T follicular helper cell (primary cell): ENCODE results near the gene PXYLP1.
A peak's percentile ranks its signal among the peaks of the same experiment; 100 is the strongest.
"Not testable (repeated sequence)": the region's sequence is repeated elsewhere in the genome, so short reads cannot be mapped to it uniquely, and the experiment has no call there.

ENCODE experiments used
- DNase-seq: peaks from one replicate; pipeline ENCODE4 v3.0.0-alpha.2; 2020; ENCODE audit warnings: low read depth

The PXYLP1 gene

DNA sequence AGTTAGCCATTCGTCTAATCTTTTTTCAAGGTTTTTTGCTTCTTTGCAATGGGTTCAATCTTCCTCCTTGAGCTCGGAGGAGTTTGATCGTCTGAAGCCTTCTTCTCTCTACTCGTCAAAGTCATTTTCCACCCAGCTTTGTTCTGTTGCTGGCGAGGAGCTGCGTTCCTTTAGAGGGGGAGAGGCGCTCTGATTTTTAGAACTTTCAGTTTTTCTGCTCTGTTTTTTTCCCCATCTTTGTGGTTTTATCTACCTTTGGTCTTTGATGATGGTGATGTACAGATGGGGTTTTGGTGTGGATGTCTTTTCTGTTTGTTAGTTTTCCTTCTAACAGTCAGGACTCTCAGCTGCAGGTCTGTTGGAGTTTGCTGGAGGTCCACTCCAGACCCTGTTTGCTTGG is 68.8 kb downstream of the PXYLP1 start:
- not testable (repeated sequence) for DNase-seq

DNA sequence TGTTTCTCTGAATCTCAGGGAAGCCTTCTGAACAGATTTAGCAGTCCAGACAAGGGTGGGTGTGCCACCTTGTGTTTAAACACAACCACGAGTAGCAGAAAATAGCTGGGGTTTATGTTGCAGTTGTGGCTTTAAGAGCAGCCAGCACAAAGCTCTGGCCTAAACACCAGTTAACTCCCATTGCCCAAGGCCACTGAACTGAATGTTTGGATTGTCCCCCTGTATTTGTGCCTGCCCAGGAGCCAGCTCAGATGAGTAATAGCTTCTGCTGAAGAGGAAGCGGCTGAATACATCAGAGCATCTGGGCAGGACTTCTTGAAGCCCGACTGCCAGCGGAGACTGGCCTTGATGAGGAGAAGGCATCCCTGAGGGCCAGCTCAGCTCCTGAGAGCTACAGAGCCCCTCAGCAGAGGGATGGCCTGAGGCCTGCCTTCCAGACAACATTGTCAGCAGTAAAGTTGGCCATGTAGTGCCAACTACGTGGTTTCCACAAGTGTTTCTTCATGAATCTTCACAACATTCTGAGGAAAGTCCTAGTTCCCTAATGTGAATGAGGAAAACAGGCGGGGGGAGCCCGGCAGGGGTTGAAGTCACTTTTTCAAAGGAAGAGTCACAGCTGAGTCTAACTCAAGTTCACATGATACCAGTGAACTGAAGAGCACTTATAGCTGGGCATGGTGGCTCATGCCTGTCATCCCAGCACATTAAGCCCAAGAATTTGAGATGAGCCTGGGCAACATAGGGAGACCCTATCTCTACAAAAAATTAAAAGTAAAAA is 70.9 kb downstream of the PXYLP1 start:
- DNase-seq, result no peak

DNA sequence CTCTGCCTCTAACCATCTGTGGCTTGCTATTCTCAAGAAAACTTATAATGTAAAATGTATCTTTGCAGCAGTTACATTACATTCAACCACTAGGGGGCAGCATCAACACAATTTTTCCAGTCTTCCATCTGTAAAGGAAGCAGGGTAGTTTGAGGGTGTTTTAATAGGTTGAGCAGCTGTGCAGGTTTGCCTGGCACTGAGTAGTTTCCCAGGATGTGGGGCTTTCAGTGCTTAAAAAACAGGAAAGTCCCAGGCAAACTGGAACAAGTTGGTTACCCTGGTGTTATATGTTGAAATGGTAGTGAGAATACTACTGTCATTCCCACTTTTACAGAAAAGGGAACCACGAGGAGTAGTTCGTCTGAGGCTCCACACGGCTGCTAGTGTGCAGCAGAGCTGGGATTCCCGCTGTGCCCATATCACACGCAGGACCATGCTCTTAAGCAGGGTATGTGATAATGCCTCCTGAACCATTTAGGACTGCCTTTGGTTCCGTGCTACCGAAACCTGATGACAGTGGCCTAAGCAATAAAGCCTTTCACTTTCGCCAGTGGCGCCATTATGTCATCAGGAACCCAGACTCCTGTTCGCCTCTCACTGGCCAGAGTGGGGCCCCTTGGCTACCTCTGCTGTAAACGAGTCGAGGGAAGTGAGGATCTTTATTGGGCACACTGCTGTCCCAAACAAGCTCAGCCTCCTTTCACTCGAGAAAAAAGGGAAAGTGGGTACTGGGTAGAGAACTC is 72.0 kb downstream of the PXYLP1 start:
- DNase-seq, result peak; percentile 46

DNA sequence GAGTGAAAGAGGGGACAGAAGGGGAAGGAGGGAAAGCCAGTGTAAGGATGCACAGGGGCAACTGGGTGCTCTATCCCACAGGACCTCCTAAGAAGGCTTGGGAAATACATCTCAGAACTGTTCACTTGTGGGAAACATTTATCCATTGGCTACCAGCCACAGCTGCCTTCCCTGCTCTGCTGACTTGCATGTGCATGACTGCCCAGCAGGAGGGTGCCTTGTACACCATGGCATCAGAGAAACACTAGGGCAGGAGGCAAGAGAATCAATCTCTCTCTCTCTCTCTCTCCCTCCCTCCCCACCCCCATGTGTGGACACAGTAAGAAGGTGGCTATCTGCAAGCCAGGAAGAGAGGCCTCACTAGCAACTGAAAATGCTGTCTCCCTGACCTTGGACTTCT is 73.8 kb downstream of the PXYLP1 start:
- DNase-seq, result no peak

- no peak for DNase-seq
Measured at GRCh38 chr3:141306276-141306675, 74.7 kb downstream of the PXYLP1 start.

GRCh38 chr3:141306922-141307321 is 75.3 kb downstream of the PXYLP1 start:
- DNase-seq, result peak; percentile 18

DNA sequence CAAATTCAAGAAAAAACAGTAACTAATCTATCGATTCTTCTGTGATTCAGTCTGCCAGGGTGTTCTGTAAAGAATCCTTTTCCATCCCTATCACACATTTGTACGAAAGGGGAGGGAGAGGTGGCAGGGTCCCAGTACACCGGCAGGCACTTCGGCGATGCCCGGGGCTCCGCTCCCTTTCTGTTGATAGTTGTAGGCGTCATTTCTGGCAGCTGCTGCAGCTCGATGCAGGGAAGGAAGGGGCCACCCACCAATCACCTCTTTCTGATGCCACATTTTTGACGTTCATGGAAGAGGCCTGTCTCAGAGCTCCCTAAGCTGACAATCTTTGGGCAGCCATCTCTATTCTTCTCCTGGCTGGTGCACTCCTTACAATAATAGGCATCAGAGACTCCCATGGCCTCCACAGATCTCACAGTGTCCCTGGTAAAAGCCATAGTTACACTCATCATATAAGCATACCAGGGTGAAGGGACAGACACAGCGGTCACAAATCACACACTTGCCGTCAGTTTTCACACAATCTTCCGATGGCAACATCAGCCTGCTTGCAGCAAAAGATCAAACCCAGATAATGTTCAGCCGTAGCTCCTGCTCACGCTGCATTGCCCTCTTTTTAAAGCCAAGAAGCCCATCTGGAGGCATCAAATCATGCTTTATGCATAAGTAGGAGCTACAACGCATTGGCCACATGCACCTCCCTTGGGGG is 75.9 kb downstream of the PXYLP1 start:
- no peak for DNase-seq

GRCh38 chr3:141308588-141309218 is 77.1 kb downstream of the PXYLP1 start:
- DNase-seq, result no peak

GRCh38 chr3:141311170-141311495 is 79.5 kb downstream of the PXYLP1 start:
- no peak for DNase-seq

- DNase-seq, result peak; percentile 97
Measured at GRCh38 chr3:141311496-141312353, 80.1 kb downstream of the PXYLP1 start.

- no peak for DNase-seq
Measured at GRCh38 chr3:141312354-141313092, 80.9 kb downstream of the PXYLP1 start.

- DNase-seq, result no peak
Measured at GRCh38 chr3:141313093-141313683, 81.6 kb downstream of the PXYLP1 start.

- DNase-seq, result not testable (repeated sequence)
Measured at GRCh38 chr3:141314415-141314814, 82.8 kb downstream of the PXYLP1 start.

DNA sequence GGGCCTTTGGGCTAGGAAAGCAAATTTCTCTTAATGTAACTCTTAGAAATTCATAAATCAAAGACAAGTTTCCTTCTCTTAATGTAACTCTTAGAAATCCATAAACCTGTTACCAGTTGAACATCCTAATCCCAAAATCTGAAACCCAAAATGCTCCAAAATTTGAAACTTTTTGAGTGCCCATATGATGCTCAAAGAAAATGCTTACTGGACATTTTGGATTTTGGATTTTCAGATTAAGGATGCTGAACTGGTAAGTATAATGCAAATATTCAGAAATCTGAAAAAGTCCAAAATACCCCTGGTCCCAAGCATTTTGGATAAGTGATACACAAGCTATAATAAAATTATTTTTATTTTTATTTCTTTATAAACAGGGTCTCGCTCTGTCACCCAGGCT is 85.2 kb downstream of the PXYLP1 start:
- DNase-seq, result no peak

- DNase-seq, result no peak
Measured at GRCh38 chr3:141320399-141321108, 88.9 kb downstream of the PXYLP1 start.

DNA sequence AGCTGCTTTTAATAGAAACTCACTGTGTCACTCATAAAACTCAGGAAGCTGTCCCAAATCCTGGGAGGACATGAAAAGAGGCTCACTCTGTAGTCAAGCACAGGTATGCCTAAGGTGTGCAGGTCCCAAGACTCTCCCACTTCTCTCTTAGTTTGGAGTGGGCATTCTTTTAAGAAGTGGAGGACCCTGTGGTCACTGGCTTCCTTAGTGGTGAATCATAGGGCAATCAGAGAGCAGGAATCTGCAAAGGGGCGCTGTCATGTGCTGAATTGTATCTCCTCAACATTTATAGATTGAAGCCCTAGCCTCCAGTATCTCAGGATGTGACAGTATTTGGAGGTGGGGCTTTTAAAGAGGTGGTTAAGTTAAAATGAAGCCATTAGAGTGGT is 89.5 kb downstream of the PXYLP1 start:
- no peak for DNase-seq

- DNase-seq, result no peak
Measured at GRCh38 chr3:141323936-141324704, 92.5 kb downstream of the PXYLP1 start.

DNA sequence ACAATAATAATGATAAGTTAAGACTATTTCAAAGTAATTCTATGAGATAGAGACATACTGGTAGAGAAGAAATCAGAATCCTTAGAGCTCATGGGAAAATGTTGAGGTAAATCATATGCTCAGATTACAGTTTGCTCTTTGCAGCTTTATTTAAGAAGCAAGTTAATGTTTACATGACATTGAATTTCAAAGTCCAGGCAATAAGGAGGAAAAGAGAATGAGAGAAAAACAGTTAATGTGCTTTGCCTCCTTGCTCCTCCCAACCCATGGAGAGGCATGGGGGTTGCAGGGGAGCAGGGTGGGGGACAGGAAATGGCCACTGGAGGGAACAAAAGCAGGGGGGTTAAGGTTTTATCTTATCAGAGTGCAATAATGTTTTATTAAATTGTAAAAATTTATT is 94.5 kb downstream of the PXYLP1 start:
- DNase-seq, result no peak

DNA sequence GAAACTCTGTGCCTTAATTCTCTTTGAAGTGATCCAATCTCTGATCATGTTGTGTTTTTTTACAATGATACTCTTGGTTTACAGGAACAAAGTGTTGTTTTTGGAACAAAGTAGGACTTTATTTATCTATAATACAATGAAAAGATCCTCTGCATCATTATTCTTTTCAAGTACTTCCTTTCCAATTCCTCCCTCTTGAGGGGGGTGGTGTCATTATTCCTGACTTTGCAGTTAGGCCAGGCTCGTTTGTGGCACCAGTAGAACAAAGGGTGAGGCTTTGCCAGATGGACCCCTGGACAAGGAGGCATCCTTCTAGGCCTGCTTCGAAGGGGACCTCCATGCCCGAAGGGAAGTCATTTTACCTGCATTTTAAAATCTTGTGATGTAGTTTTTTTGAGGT is 95.0 kb downstream of the PXYLP1 start:
- DNase-seq, result no peak
